ENCODE results near the gene SH3RF3. TPM values are rescaled to one million over a fixed set of nuclear protein-coding genes. Genes with fewer than 3 reads are reported as not detected.

The SH3RF3 gene
- polyA plus RNA-seq, 1 donor (not counting 4 experiments of a cell fraction or from before 2014, with no cell fraction given): 0.08 TPM

DNA sequence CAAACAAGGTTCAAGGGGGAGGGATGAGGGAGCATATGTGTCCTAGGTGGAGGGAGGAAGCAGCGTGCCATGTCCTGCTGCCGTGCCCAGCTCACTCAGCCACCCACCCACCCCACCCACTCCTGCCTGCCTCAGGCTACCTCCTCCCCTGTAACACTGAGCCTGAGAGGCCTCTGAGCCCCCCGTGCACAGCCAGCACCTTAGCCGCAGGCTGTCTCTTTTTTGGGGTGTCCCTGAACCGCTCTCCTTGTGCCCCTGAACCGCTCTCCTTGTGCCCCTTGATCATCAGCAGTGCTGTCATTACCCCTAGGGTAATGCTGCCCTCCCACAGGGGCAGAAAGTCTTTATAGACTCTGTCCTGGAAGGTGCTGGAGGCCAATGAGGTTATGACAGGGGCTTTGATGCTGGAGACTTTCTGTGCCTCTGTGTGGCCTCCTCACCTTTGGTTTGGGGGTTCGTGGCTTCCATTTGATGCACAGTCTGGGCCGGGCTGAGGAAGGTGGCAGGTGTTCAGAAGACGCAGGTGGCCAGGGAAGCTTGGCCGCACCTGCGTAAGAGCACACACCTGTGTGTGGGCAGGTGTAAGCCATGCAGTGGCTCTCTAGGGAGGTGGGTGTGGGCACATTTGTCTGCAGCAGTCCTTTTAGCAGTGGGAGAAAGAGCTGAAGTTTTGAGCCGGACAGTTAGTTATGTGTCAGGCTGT lies 344.8 kb downstream of the SH3RF3 start:
- TF ChIP-seq, protein P1, sequence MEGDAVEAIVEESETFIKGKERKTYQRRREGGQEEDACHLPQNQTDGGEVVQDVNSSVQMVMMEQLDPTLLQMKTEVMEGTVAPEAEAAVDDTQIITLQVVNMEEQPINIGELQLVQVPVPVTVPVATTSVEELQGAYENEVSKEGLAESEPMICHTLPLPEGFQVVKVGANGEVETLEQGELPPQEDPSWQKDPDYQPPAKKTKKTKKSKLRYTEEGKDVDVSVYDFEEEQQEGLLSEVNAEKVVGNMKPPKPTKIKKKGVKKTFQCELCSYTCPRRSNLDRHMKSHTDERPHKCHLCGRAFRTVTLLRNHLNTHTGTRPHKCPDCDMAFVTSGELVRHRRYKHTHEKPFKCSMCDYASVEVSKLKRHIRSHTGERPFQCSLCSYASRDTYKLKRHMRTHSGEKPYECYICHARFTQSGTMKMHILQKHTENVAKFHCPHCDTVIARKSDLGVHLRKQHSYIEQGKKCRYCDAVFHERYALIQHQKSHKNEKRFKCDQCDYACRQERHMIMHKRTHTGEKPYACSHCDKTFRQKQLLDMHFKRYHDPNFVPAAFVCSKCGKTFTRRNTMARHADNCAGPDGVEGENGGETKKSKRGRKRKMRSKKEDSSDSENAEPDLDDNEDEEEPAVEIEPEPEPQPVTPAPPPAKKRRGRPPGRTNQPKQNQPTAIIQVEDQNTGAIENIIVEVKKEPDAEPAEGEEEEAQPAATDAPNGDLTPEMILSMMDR (optimal IDR thresholded peaks at IDR 0.05 in 1 of 3, IDR thresholded peaks at IDR 0.05 in 1 of 3, conservative IDR thresholded peaks at IDR 0.05 in 1 of 3; ENCODE audit: extremely low read depth in 1 of 3, insufficient read depth in 2 of 3, low read length in 3 of 3): no peak
- TF ChIP-seq EZH2 (IDR thresholded peaks at IDR 0.05; ENCODE audit: low read length): no peak
- Histone ChIP-seq H3K27me3 (ENCODE audit: control insufficient read depth, extremely low read depth, insufficient read depth, low read length) (no peaks in the 10 kb centered on the region), H3K9me1 (ENCODE audit: control insufficient read depth, extremely low read depth, insufficient read depth, low read length) (no peaks in the 10 kb centered on the region), H3K36me3 (ENCODE audit: control insufficient read depth in 2 of 2, extremely low read depth in 1 of 2, insufficient read depth in 2 of 2, low read length in 2 of 2) (no peaks in the 10 kb centered on the region), H3K9ac (ENCODE audit: control insufficient read depth, extremely low read depth, insufficient read depth, low read length) (no peak overlapping the region), H3K4me2 (ENCODE audit: control insufficient read depth, extremely low read depth, insufficient read depth, low read depth, low read length) (no peak overlapping the region), H4K20me1 (ENCODE audit: control insufficient read depth, extremely low read depth, insufficient read depth, low read length) (no peaks in the 10 kb centered on the region), H3K27ac (ENCODE audit: control insufficient read depth, insufficient read depth, low read length) (no peak overlapping the region), H3K79me2 (ENCODE audit: control insufficient read depth, insufficient read depth, low read length) (no peaks in the 10 kb centered on the region), H3K4me1 (ENCODE audit: control insufficient read depth, extremely low read depth, insufficient read depth, low read length) (peaks cover 43% of the 10 kb centered on the region), H2AFZ (ENCODE audit: control insufficient read depth, low read length) (no peak overlapping the region), H3K9me3 (ENCODE audit: control insufficient read depth, low read depth, low read length) (no peaks in the 10 kb centered on the region), H3K4me3 (ENCODE audit: control insufficient read depth in 2 of 3, extremely low read depth in 1 of 3, insufficient read depth in 2 of 3, low read depth in 1 of 3, low read length in 3 of 3) (no peak overlapping the region)
- FAIRE-seq (no peak), DNase-seq (ENCODE audit: low read depth, low spot score) (no peak)
- dilution Hi-C loops (cut with MboI; ENCODE audit: extremely low pct_ligation_motif_present, low sequenced_read_pairs): no loop called here

DNA sequence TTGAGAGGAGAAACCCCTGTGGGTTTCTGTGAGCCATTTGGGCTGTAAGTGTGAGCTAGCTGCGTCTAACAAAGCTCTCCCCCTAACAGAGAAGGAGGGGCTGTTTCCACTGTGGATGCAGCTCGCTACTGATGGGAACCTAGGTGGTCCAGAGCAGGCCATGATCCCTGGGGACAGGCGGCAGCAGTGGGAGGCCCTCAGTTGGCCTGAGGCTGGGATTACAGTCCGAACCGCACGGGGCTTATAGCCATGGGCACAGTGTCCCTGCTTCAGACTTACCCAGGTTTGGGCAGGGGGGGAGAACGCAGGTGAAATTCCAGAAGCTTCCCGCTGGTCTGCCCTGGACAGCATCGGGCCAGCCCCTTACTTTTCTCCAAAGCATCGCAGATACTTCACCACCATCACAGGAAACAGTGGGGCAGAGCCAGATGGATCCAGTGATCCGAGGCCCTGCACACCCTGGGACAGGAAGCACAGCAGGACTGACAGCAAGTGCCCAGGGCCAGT lies 345.4 kb downstream of the SH3RF3 start:
- dilution Hi-C loops (cut with MboI; ENCODE audit: extremely low pct_ligation_motif_present, low sequenced_read_pairs): no loop called here
- Histone ChIP-seq H2AFZ (ENCODE audit: control insufficient read depth, low read length) (no peak overlapping the region), H3K27me3 (ENCODE audit: control insufficient read depth, extremely low read depth, insufficient read depth, low read length) (no peaks in the 10 kb centered on the region), H3K27ac (ENCODE audit: control insufficient read depth, insufficient read depth, low read length) (no peak overlapping the region), H3K36me3 (ENCODE audit: control insufficient read depth in 2 of 2, extremely low read depth in 1 of 2, insufficient read depth in 2 of 2, low read length in 2 of 2) (no peaks in the 10 kb centered on the region), H4K20me1 (ENCODE audit: control insufficient read depth, extremely low read depth, insufficient read depth, low read length) (no peaks in the 10 kb centered on the region), H3K4me2 (ENCODE audit: control insufficient read depth, extremely low read depth, insufficient read depth, low read depth, low read length) (no peak overlapping the region), H3K9me3 (ENCODE audit: control insufficient read depth, low read depth, low read length) (no peaks in the 10 kb centered on the region), H3K9ac (ENCODE audit: control insufficient read depth, extremely low read depth, insufficient read depth, low read length) (no peak overlapping the region), H3K79me2 (ENCODE audit: control insufficient read depth, insufficient read depth, low read length) (no peaks in the 10 kb centered on the region), H3K4me1 (ENCODE audit: control insufficient read depth, extremely low read depth, insufficient read depth, low read length) (peaks cover 39% of the 10 kb centered on the region), H3K4me3 (ENCODE audit: control insufficient read depth in 2 of 3, extremely low read depth in 1 of 3, insufficient read depth in 2 of 3, low read depth in 1 of 3, low read length in 3 of 3) (no peak overlapping the region), H3K9me1 (ENCODE audit: control insufficient read depth, extremely low read depth, insufficient read depth, low read length) (no peaks in the 10 kb centered on the region)
- FAIRE-seq: no peak
- TF ChIP-seq, protein P1 (optimal IDR thresholded peaks at IDR 0.05 in 1 of 3, IDR thresholded peaks at IDR 0.05 in 1 of 3, conservative IDR thresholded peaks at IDR 0.05 in 1 of 3; ENCODE audit: extremely low read depth in 1 of 3, insufficient read depth in 2 of 3, low read length in 3 of 3): no peak
- TF ChIP-seq EZH2 (IDR thresholded peaks at IDR 0.05; ENCODE audit: low read length): no peak
- DNase-seq (ENCODE audit: low read depth, low spot score): no peak

Measured in keratinocyte (primary cell).